ENCODE measurements around the gene SKIL.

DNA sequence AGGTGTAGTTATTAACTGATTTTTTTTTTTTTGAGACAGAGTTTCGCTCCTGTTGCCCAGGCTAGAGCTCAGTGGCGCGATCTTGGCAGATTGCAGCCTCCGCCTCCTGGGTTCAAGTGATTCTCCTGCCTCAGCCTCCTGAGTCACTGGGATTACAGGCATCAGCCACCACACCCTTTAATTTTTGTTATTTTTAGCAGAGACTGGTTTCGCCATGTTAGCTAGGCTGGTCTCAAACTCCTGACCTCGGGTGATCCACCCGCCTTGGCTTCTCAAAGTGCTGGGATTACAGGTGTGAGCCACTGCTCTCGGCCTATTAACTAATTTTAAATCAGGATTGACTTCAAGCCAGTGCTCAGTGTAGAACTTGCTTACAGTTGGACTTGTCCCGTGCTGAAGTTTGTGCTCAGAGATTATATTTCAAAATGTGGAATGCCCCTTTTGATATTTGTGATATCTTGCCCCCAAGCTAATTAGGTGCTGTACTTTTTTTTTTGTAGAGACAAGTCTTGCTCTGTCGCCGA lies 6.0 kb downstream of the SKIL start:
- TF ChIP-seq CTCF (IDR thresholded peaks at IDR 0.05) (no peak), POLR2AphosphoS5 (IDR thresholded peaks at IDR 0.05; ENCODE audit: insufficient read depth in 1 of 2, low read depth in 1 of 2) (no peak), POLR2A (IDR thresholded peaks at IDR 0.05) (no peak)
